GM10266 (cell line): ENCODE results near the gene ZNF358.

Experiments used
- DNase-seq: peaks from one replicate; pipeline ENCODE4 v3.0.0; 2012; ENCODE audit errors: extremely low spot score
- CTCF ChIP-seq: IDR thresholded peaks from 2 replicates; pipeline ENCODE4 v1.5.1; 2012; ENCODE audit warnings: mild to moderate bottlenecking, low read depth; ENCODE audit not compliant: control insufficient read depth, insufficient read depth; ENCODE audit errors: missing control alignments

ZNF358 gene

GRCh38 chr19:7556696-7557315, 40.9 kb downstream of the ZNF358 start:
- no peak for TF ChIP-seq CTCF
- peak; percentile 15 for DNase-seq

- TF ChIP-seq CTCF: no peak
- DNase-seq: peak; percentile 11
Measured at GRCh38 chr19:7558667-7559066, 42.8 kb downstream of the ZNF358 start.

GRCh38 chr19:7559102-7559501, 43.2 kb downstream of the ZNF358 start:
- DNase-seq: no peak
- no peak for TF ChIP-seq CTCF

- TF ChIP-seq CTCF: no peak
- DNase-seq: peak; percentile 5
Measured at GRCh38 chr19:7560255-7560654, 44.4 kb downstream of the ZNF358 start.

GRCh38 chr19:7561325-7561724, 45.4 kb downstream of the ZNF358 start:
- no peak for TF ChIP-seq CTCF
- no peak for DNase-seq

- peak; percentile 13 for DNase-seq
- no peak for TF ChIP-seq CTCF
Measured at GRCh38 chr19:7562646-7563393, 46.9 kb downstream of the ZNF358 start.

- no peak for DNase-seq
- TF ChIP-seq CTCF: no peak
Measured at GRCh38 chr19:7564866-7565265, 49.0 kb downstream of the ZNF358 start.
